Breast epithelium (tissue), 4 donors: Measurements from ENCODE around the gene PRKCE. TPM values are rescaled to one million over a fixed set of nuclear protein-coding genes. Genes with fewer than 3 reads are reported as not detected.

Experiments
- DNase-seq, 2 donors: peaks; one replicate each; pipeline ENCODE4 v3.0.0-alpha.2; 2019; ENCODE audit warnings: low spot score in 2 of 2
- H3K27ac ChIP-seq, 2 donors: fragments of 200-600 bp; sonication (generic) in 1 of 2; one replicate each; pipeline ENCODE4 v1.5.1; 2016 to 2019; ENCODE audit warnings: mild to moderate bottlenecking in 1 of 2
- H3K27me3 ChIP-seq, 2 donors: fragments of 200-600 bp; sonication (generic) in 1 of 2; one replicate each; pipeline versions ENCODE4 v1.5.1 to v1.6.0; 2017 to 2019; ENCODE audit warnings: control low read depth in 1 of 2, mild to moderate bottlenecking in 1 of 2
- H3K36me3 ChIP-seq: fragments of 200-600 bp; one replicate; pipeline ENCODE4 v1.5.1; 2019
- H3K4me1 ChIP-seq, 2 donors: fragments of 200-600 bp; sonication (generic); one replicate each; pipeline ENCODE4 v1.5.1; 2016 to 2019; ENCODE audit warnings: control low read depth in 1 of 2
- H3K4me3 ChIP-seq, 3 donors: fragments of 200-600 bp; sonication (generic); 1 replicate in 2 of 3; 2 replicates in 1 of 3; pipeline ENCODE4 v1.5.1; 2016 to 2019; ENCODE audit warnings: mild to moderate bottlenecking in 3 of 3, moderate library complexity in 2 of 3
- H3K9me3 ChIP-seq, 2 donors: fragments of 200-600 bp; sonication (generic) in 1 of 2; one replicate each; pipeline ENCODE4 v1.5.1; 2016 to 2019; ENCODE audit warnings: control low read depth in 1 of 2
- CTCF ChIP-seq, 3 donors: fragments of 450-650 bp; IDR thresholded peaks; one replicate each; pipeline ENCODE4 v1.5.1; 2016 to 2017; ENCODE audit warnings: antibody characterized with exemption in 3 of 3, mild to moderate bottlenecking in 3 of 3, moderate library complexity in 3 of 3
- POLR2A ChIP-seq: fragments of 450-650 bp; IDR thresholded peaks from one replicate; pipeline ENCODE4 v1.6.1; 2016; ENCODE audit warnings: antibody characterized with exemption, mild to moderate bottlenecking, moderate library complexity
- POLR2AphosphoS5 ChIP-seq, 3 donors: sonication (generic); formaldehyde crosslinking; IDR thresholded peaks; one replicate each; pipeline ENCODE4 v1.6.1; 2017; ENCODE audit warnings: antibody characterized with exemption in 3 of 3
- intact Hi-C: fragments of 100-400 bp; cut with DNase I; formaldehyde crosslinking; loops from one replicate; pipeline ENCODE4 v1.15.1; 2023; ENCODE audit warnings: low total_unique reads
- total RNA-seq, 3 donors: library from RNA; depleted of rRNA; stranded (reverse); fragments of >200 nt; gene quantifications; one replicate each; pipeline ENCODE4 v1.1.0, GENCODE V29; 2016

PRKCE gene
- total RNA-seq, 3 donors from 2014 or later: 20.6 to 34.0 (median 23.6) TPM

- Histone ChIP-seq H3K4me3 (no peak overlapping the region), H3K27me3 (no peaks in the 10 kb centered on the region), H3K36me3 (no peaks in the 10 kb centered on the region), H3K9me3 (no peaks in the 10 kb centered on the region), H3K27ac (no peak overlapping the region), H3K4me1 (peaks cover 0 to 8% of the 10 kb centered on the region in 2 donors)
- no peak for DNase-seq
- intact Hi-C loops: no loop called here
- TF ChIP-seq POLR2AphosphoS5 (IDR thresholded peaks at IDR 0.05): no peak
- no peak for TF ChIP-seq POLR2A
- no peak for TF ChIP-seq CTCF (IDR thresholded peaks at IDR 0.05)
Observed at GRCh38 chr2:45957533-45958227, 306.2 kb downstream of the PRKCE start.

- TF ChIP-seq POLR2AphosphoS5 (IDR thresholded peaks at IDR 0.05) (no peak), CTCF (IDR thresholded peaks at IDR 0.05) (no peak), POLR2A (no peak)
- no peak overlapping the region for H3K27ac ChIP-seq
- intact Hi-C loops: no loop called here
Observed at GRCh38 chr2:45960057-45960863, 308.8 kb downstream of the PRKCE start.

GRCh38 chr2:45962177-45962921 lies 310.9 kb downstream of the PRKCE start:
- intact Hi-C loops: loop anchor here (1.0 kb wide), 1 partner anchor 10 kb away; no protein-coding TSS in a partner anchor
- no peaks in the 10 kb centered on the region for H3K9me3 ChIP-seq
- peak in 1 of 2 donors; percentile 36 for DNase-seq
- no peaks in the 10 kb centered on the region for H3K36me3 ChIP-seq
- TF ChIP-seq POLR2A (no peak), POLR2AphosphoS5 (IDR thresholded peaks at IDR 0.05) (peak in 1 of 3 donors; percentile 23)
- H3K27me3 ChIP-seq: no peaks in the 10 kb centered on the region
- no peak overlapping the region for H3K4me3 ChIP-seq
- H3K4me1 ChIP-seq: peaks cover 0 to 18% of the 10 kb centered on the region in 2 donors
- H3K27ac ChIP-seq: peak overlapping the region; percentile 29 to 77

More at GRCh38 chr2:45960057-45960863, 308.8 kb downstream of the PRKCE start:
- Histone ChIP-seq H3K27me3 (no peaks in the 10 kb centered on the region), H3K36me3 (no peaks in the 10 kb centered on the region), H3K4me1 (peaks cover 0 to 18% of the 10 kb centered on the region in 2 donors), H3K4me3 (no peak overlapping the region), H3K9me3 (no peaks in the 10 kb centered on the region)
- DNase-seq: no peak

- Histone ChIP-seq H3K27me3 (no peaks in the 10 kb centered on the region), H3K4me3 (no peak overlapping the region), H3K4me1 (peaks cover 0 to 18% of the 10 kb centered on the region in 2 donors), H3K27ac (peak overlapping the region; percentile 58 to 62), H3K9me3 (no peaks in the 10 kb centered on the region), H3K36me3 (no peaks in the 10 kb centered on the region)
- TF ChIP-seq POLR2AphosphoS5 (IDR thresholded peaks at IDR 0.05) (no peak), CTCF (IDR thresholded peaks at IDR 0.05) (no peak), POLR2A (no peak)
- no peak for DNase-seq
- intact Hi-C loops: no loop called here
Observed at GRCh38 chr2:45963816-45964215, 312.3 kb downstream of the PRKCE start.

- Histone ChIP-seq H3K4me3 (no peak overlapping the region), H3K27ac (peak overlapping the region; percentile 58 to 62), H3K36me3 (no peaks in the 10 kb centered on the region), H3K27me3 (no peaks in the 10 kb centered on the region), H3K4me1 (peaks cover 0 to 18% of the 10 kb centered on the region in 2 donors), H3K9me3 (no peaks in the 10 kb centered on the region)
- no peak for TF ChIP-seq POLR2A
- no peak for TF ChIP-seq CTCF (IDR thresholded peaks at IDR 0.05)
- peak in 1 of 3 donors; percentile 24 for TF ChIP-seq POLR2AphosphoS5 (IDR thresholded peaks at IDR 0.05)
- DNase-seq: peak; percentile 39 to 67
- intact Hi-C loops: no loop called here
Observed at GRCh38 chr2:45964223-45964841, 312.9 kb downstream of the PRKCE start.
